HG02571 (cell line): ENCODE data around the gene BCKDHB.
"Not testable (repeated sequence)": the region's sequence is repeated elsewhere in the genome, so short reads cannot be mapped to it uniquely, and the experiment has no call there.

ENCODE experiments used
- ATAC-seq: cut with Tn5 transposase; IDR thresholded peaks from one replicate; pipeline ENCODE4 v1.9.1; 2021; ENCODE audit warnings: mild to moderate bottlenecking, moderate library complexity; ENCODE audit not compliant: unreplicated experiment

Gene BCKDHB

DNA sequence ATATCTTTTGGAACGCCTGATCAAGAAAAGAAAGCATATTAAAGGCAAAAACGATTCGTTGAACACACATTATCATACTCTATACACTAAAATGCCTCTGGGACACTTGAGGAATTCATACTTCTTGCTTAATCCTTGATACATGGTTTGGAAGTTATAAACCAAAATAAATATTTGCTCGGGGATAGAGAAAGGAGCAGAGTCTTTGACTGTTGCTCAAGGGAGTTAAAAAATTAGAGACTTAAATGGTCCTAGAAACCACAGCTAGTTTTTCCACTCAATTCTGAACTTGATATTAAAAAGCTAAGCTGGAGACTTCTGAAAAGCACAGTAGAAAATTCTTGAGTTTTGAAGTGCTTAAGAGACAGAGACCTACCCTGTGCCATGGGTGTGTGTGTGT is 98.9 kb downstream of the BCKDHB start:
- no peak for ATAC-seq

DNA sequence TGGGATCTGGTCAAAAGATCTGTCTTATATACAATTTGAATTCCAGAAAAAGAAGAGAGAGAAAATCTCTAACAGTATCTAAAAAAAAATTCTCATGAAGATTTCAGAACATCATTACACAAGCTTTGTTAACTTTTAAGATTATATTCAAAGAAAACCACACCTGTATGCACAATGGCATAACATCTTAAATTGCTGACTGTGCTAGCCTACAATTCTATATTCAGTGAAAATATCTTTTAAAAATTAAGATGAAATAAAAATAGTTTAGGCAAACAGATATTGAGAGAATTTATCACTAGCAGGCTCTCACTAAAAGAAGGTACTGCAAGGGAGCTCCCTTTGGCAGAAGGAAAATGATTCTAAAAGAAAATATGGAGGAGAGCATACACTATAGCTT is 100.3 kb downstream of the BCKDHB start:
- no peak for ATAC-seq

DNA sequence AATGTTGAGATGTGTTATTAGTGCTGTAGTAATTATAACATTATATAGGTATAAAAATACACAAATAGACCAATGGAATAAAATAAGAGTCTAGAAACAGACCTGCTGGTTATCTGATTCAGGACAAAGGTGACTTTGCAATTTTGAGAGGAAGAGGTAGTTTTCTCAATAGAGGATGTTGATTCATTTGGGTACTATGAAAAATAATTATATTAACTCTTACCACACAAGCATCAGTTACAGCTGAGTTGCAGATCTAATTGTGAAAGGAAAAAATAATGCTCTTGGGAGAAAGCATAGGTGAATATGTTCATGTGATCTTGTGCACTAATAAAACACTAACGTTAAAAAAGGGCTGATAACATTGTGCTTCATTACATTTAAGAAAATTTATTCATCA is 103.0 kb downstream of the BCKDHB start:
- ATAC-seq: no peak

DNA sequence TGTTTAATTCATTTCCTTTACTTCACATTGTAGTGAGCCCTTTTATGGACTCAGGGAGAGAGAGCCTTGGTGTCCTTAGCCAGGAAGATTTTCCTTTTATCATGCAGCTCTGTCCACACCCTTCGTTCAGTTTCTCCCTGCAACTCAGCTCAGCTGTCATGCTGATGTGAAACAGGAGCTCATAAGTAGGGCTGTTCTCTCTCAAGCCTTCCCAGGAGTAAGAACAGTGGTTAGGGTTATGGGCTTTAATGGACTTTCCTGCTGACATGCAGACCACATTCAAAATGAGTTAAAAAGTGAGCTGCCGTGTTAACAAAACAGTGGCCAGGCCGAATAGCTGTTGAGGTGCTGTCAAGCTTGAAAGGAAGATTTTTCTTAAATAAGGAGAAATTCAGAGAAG is 104.1 kb downstream of the BCKDHB start:
- ATAC-seq: no peak

DNA sequence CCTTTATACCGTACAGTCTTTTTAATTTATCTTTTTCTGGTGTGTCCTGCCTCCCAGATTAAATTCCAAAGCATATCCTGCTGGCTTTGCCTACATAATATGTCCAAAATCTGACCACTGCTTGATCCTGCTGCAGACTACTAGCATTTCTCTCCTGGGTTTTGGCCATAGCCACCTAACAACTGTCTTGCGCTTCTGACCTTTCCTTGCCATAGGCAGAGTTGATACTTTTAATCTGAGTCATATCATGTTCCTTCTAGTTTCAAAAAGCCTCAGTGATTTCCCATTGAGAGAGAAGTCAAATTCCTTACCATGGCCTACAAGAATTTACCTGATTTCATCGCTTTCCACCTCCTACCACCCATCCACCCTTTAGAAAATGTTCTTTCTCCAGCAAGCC is 104.8 kb downstream of the BCKDHB start:
- ATAC-seq: peak; percentile 43

DNA sequence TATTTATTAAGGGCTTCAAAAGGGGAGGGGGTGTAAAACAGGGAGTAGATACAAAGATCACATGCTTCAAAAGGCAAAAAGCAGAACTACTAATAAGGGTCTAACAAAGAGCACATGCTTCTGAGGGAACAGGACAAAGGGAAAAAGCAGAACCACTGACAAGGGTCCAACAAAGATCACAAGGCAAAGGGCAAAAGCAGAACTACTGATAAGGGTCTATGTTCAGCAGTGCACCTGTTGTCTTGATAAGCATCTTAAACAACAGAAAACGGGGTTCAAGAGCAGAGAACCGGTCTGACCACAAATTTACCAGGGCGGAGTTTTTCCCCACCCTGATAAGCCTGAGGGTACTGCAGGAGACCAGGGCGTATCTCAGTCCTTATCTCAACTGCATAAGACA is 105.4 kb downstream of the BCKDHB start:
- ATAC-seq: not testable (repeated sequence)

DNA sequence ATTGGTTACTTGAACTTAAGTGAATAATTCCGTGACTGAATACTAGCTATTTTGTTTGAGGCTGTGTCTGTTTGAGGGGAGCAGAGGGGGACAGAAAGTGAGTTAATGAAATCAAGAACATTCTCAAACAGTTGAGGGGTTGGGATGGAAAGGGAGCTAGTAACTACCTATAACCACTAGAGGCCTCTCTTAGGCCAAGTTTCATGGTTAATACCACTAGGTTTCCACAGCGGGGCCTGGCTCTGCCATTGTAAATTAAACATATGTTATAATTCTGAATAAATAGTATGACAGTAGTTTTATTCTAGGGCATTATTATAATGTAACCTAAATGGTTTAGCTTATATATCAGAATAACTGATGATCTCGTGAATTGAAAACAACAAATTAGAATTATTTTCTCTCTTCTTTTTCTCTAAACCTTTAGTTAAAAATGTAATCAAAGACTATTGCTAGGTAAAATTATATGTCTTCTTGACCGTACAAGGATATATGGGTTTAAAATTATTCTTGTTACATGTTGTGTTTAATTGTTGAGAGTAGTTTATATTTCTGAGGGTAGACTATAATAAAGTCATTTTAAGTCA is 108.1 kb downstream of the BCKDHB start:
- ATAC-seq: peak; percentile 78

DNA sequence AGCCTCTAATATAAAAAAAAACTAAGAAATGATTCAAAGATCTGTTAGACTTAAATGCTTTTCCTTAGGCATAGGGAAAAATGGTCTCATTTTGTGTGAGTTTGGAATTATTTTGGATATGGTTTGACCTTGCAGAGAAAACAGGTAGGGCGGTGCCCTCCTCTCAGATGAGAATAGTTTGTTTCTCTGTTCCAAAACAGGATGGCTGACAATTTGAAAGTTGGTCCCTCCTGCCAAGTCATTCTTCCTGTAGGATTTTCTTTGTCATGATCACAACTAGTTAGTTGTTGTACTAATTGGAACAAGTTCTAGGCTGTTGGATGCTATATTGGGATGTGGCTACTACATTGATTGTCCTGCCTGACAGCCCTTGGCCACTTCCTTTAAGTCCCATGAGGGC is 108.6 kb downstream of the BCKDHB start:
- no peak for ATAC-seq

DNA sequence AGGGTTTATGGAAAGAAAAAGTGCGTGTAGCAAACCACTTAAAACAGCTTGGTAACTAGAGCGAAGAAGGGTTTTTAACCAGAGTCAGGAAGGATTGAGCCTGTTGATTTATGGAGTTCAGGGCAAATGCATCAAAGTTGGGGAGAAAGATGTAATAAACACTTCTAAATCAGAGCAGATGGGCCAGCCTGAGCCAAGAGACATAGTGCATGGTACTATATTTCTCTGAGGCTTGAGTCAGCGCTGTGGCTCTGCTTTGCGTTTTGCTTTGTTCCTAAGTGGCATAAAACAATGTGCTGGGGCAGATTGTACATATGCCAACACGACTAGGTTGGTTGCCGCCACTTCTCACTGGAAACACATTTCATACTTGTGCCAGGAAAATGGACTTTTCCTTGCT is 111.3 kb downstream of the BCKDHB start:
- no peak for ATAC-seq

DNA sequence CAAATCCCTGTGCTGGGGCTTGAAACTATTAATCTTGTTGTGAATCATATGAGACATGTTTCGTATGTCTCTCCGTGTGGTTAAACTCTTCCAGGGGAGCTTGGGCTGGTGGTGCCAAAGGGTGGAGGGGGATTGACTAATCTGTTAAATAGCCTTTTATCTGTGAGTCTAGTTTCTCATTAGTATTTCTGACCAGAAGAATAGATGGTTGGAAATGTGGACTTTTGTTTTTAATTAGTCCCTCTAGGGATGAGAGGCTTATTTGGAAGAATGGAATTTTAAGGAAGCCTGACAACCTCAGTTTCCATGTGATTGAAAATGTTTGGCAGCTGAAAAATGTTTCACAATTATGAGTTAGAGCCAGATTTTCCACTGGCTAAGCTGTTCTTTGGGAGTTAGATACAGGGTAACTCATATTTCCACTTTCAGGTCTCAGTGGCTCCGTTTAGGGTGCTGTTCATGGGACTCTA is 117.3 kb downstream of the BCKDHB start:
- no peak for ATAC-seq

DNA sequence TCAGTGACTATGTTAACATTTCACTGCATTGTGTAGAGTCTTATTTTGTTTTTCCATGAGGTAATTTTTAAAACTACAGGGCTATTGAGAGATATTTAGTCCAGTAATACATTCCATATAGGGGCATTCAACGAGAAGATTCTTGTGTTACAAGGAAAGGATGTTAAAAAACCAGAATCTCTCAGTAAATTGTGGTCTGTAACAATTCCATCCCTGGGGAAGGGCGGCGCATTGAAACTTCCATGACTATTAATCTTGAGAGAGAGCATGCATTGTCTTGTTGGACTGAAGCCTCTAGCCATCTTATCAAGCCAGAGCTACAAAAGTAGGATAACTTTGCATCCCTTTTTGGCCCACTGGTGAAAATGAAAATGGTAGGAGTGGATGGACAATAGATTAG is 119.7 kb downstream of the BCKDHB start:
- ATAC-seq: no peak

DNA sequence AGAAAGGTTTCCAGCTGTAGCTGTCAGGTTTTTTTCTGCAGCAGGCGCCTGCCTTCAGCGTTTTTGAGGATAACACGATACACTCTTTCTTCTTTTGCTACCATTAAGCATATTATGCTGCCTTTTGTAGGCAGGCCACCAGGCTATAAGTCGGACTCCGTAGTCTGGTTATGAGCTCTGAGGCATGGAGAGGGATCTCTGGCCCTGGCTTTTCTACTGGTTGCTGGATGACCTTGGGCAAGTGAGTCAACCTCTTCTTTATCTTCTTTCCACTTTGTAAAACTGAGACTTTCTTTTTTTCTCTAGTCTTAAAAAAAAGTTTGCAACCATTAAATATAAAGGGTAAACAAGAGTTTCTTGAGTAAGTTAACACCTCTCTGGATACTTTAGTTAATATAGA is 120.2 kb downstream of the BCKDHB start:
- no peak for ATAC-seq

DNA sequence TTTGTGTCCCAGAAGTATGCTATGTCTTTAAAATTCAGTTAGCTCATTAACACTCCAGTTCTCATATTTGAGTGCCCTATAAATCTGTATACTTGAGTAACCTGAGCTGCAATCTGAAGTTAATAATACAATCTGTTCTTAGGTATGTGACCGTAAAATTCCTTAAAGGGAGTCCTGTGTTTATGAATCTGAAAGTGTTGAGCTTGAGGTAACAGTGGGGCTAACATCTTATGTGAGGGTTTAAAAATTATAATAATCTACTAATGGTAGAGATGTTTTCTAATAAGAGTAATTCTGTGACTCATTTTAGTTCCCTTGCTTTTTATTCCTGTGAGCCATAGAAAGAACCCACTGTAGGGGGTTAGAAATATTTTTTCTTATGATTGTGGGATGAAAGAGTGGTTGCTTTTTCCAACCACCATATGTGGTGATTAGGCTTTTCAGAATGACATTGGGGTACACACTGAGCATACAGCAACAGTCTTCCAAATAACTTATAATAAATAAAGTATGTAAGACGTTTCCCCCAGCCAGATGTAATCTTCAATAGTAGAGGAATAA is 121.2 kb downstream of the BCKDHB start:
- ATAC-seq: no peak

DNA sequence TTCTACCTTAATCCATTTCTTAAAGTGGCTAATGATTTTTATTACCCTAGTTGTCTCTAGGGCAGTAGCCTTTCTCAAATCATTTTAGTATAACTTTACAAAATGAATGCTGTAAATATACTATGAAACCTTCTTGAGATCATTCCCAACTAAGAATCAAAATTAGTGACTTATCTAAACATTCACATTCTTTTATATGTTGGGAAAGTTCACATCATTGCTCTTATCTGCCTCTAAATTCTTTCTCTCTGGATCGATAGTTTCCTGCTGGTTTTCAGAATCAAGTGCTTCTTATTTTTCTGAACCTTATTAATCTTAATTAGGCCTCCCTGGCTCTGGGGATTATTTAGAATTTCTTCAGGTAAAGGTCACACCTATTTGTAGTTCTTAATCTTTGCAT is 126.8 kb downstream of the BCKDHB start:
- ATAC-seq: no peak

DNA sequence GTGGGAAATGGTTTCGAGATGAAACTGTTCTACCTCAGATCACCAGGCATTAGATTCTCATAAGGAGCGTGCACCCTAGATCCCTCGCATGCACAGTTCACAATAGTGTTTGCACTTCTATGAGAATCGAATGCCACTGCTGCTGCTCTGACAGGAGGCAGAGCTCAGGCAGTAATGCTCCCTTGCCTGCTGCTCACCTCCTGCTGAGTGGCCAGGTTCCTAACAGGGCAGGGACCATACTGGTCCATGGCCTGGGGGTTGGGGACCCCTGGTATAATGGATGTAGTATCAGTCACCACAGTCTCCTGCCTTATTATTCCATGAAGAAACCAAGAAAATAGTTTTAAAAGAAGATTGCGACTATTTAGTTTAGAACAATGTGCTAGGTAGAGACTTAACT is 127.5 kb downstream of the BCKDHB start:
- ATAC-seq: no peak

DNA sequence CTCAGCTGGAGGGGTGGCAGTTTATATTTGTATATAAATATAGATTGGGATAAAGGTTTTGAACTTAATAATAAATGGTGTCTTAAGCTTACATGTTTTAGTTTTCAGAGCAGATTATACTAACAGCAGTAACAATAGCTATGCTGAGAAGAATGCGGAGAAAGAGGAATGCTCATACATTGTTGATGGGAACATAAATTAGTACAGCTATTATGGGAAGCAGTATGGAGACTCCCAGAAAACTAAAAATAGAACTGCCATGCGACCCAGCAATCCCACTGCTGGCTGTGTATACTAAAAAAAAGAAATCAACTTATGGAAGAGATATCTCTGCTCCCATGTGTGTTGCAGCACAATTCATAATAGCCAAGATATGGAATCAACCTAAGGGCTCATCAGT is 127.9 kb downstream of the BCKDHB start:
- no peak for ATAC-seq

DNA sequence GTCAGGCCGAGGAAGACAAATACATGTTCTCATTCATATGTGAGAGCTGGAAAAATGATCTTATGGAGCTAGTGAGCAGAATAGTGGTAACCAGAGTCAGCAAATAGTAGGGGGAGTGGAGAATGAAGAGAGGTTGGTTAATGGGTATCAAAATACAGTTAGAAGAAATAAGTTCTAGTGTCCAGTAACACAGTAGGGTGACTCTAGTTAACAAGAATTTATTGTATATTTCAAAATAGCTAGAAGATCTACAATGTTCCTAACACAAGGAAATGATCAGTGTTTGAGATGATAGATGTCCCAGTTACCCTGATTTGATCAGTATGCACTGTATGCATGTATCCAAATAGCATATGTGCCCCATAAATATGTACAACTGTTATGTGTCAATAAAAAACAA is 128.4 kb downstream of the BCKDHB start:
- no peak for ATAC-seq

DNA sequence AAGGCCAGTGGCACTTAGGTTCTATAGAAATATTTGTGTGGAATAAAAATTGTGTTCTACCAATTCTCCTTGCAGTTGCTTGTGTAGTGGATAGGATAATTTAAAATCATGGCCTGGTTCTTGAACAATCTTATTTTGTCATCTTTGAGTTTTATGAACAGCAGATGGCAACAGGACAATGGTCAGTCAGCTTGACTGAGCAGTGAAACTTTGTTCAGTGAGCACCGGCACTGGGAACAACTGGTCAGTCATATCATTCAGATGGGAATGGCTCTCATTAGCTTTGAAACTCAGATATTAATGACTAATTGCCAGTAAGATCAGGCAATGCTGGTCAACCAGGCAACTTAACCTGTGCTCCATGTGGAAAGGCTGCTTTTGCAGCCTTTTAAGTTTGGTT is 129.2 kb downstream of the BCKDHB start:
- no peak for ATAC-seq

DNA sequence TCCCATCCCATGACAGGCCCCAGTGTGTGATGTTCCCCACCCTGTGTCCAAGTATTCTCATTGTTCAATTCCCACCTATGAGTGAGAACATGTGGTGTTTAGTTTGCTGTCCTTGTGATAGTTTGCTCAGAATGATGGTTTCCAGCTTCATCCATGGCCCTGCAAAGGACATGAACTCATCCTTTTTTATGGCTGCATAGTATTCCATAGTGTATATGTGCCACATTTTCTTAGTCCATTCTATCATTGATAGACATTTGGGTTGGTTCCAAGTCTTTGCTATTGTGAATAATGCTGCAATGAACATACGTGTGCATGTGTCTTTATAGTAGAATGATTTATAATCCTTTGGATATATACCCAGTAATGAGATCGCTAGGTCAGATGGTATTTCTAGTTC is 132.3 kb downstream of the BCKDHB start:
- not testable (repeated sequence) for ATAC-seq

DNA sequence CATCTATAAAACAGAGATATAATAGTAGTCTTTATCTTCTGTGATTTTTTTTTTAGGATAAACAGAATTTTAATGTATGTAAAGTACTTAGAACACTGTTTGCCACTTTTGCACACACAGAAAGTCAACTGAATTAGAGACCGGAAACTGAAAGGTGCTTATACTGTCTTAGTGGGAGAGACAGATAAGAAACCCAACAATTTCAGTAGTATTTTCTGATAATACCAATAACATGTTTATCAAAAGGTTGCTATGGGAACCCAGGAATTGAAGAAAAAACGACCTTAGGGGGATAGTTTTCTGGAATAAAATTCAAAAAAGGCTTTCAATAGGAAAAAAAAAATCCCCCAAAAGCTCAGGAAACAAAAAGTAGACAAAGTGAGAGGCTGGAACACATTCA is 138.6 kb downstream of the BCKDHB start:
- ATAC-seq: no peak

DNA sequence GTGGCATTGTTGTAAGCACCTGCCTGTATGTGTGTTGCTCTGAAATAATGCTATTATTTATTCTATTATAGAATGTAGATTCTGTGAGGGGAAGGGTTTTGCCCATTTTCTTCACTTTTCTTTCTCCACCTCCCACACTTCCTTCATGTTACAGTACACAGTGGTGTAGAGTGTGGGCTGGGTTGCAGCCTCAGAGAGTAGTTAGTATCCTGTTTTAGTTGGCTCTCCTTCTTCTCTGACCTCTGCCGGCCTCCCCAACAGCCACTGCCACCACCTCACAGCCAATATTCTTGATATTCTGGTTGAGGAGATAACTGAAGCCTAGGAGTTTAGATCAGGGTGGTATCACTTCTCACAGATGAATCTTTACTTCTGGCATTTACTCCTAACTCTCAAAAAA is 143.4 kb downstream of the BCKDHB start:
- no peak for ATAC-seq

DNA sequence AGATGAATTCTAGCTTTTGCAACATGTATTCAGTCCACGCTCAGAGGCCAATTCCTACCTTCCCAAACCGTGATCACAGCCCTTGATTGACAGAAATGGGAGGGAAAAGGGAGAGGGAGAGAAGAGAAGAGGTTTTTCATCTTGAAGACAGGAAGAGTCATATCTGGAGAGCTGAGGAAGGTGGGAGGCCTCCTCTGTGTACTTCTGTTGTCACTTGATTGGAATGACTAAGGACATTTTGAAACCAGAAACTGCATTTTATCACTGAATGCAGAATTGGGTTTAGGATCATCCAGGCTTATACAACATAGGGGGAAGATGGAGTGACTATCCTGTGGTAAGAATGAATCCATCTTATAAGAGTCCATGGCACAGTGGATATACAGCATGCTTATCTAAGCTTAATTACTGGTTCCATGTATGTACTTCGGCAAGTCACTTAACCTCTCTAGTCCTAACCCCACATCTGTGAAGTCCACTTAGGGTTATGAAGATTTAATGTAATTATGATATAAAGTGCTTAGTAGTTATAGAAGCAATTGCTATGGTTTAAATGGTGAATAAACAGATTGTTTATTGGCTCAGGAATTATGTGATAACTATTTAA is 144.0 kb downstream of the BCKDHB start:
- ATAC-seq: no peak

DNA sequence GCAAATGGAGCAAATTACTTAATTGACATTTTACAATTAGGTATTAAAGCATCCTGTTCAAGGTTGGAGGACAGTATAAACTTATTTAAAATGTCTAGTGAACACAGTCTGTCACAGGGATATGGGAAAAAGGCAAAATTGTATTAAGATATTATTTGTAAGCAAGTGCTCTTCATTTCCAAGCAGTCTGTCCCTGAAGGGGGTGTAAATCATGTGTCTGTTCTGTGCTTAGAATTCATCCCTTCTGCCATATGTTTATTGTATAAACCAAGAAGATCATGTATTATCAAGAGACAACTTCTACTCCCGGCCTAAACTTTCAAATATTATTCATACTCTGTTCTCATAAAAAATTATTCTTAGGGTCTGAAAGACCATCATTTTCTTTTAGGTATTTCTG is 144.8 kb downstream of the BCKDHB start:
- ATAC-seq: no peak
